Pancreas (tissue), 10 donors: Measurements from ENCODE around the gene FXYD1. TPM values are rescaled to one million over a fixed set of nuclear protein-coding genes. Genes with fewer than 3 reads are reported as not detected.
A peak's percentile ranks its signal among the peaks of the same experiment; 100 is the strongest.

Experiments used
- ATAC-seq, 4 donors: fragments of 200-7000 bp; cut with Tn5 transposase; one replicate each; pipeline versions ENCODE4 v1.8.0 to v1.9.1; 2020; ENCODE audit warnings: mild to moderate bottlenecking in 4 of 4, moderate library complexity in 4 of 4
- DNase-seq, 6 donors: peaks; one replicate each; pipeline ENCODE4 v3.0.0-alpha.2; 2020
- FAIRE-seq: peaks from 2 replicates; lab custom pipeline; 2012; peaks lifted over from hg19 to GRCh38; lab: Jason Lieb, UNC
- H3K27ac ChIP-seq, 4 donors: fragments of 200-600 bp; sonication (generic); 1 replicate in 3 of 4; 2 replicates in 1 of 4; pipeline versions ENCODE4 v1.5.0 to v1.8.0; 2020
- H3K27me3 ChIP-seq, 4 donors: fragments of 200-600 bp; one replicate each; pipeline ENCODE4 v1.8.0; 2021
- H3K36me3 ChIP-seq, 3 donors: fragments of 200-600 bp; sonication (generic) in 1 of 3; one replicate each; pipeline versions ENCODE4 v1.5.0 to v1.8.0; 2020 to 2021
- H3K4me1 ChIP-seq, 3 donors: fragments of 200-600 bp; one replicate each; pipeline ENCODE4 v1.8.0; 2021
- H3K4me3 ChIP-seq, 4 donors: fragments of 200-600 bp; sonication (generic) in 2 of 4; one replicate each; pipeline versions ENCODE4 v1.5.0 to v1.8.0; 2020 to 2021
- H3K9me3 ChIP-seq, 4 donors: fragments of 200-600 bp; one replicate each; pipeline ENCODE4 v1.8.0; 2021
- CTCF ChIP-seq, 4 donors: fragments of 200-600 bp; sonication (generic) in 3 of 4; IDR thresholded peaks; one replicate each; pipeline versions ENCODE4 v1.5.0 to v1.8.0; 2021; ENCODE audit warnings: antibody characterized with exemption in 4 of 4
- WGBS, 2 donors: extraction: QIAGEN DNeasy Blood & Tissue Kit; methylation state at CpG; one replicate each; pipeline ENCODE4 v1.1.7; 2013; 5-methylcytosine and 5-hydroxymethylcytosine counted together
- intact Hi-C, 3 donors: fragments of 100-400 bp; cut with DNase I; formaldehyde crosslinking; loops; one replicate each; pipeline versions ENCODE4 v1.11.1 to v1.14.2; 2022
- polyA plus RNA-seq, 2 donors: library from polyadenylated mRNA; stranded (reverse); fragments of 200-250 nt; gene quantifications; one replicate each; pipeline ENCODE4 v1.2.3, GENCODE V29; 2013
- total RNA-seq, 6 donors: library from RNA; stranded (reverse); fragmentation: NEBNext Ultra II Directional in 4 of 6; extraction: Animal tissue kit (Norgen Biotek cat#: 25700) in 4 of 6; gene quantifications; one replicate each; pipeline versions ENCODE4 v1.2.1 to v1.2.4, GENCODE V29; 2021 to 2023
- donor health status: healthy with polysubstance abuse.
- donor health status: DM: no; HTN: no; CAD: no; lungs with moderate emphysema.
- donor health status: DM: no; HTN: no; CAD: no.
- donor health status: control.
- donor health status: control.
- donor health status: Bipolar disorder and iron deficiency.
- donor health status: DM: yes; HTN: yes; CAD: no.
- donor health status: DM: no; HTN: no; CAD: no.
- donor health status: DM: no; HTN: no; CAD: no.
- donor health status: DM: yes; HTN: yes; CAD: no.

The FXYD1 gene
- total and polyA plus RNA-seq, 8 donors = 2.8 to 16.1 (median 6.0) TPM

- no peak for TF ChIP-seq CTCF (IDR thresholded peaks at IDR 0.05)
- WGBS, 2 donors = 62 to 65% methylated on average over 11 of the region's 11 CpGs
- ATAC-seq = no peak
- no peaks in the 10 kb centered on the region for H3K27me3 ChIP-seq
- no peaks in the 10 kb centered on the region for H3K36me3 ChIP-seq
- H3K4me3 ChIP-seq = no peak overlapping the region
- H3K27ac ChIP-seq = no peak overlapping the region
- intact Hi-C loops = loop anchor here in 2 of 3 donors (5.0 to 10.0 kb wide), 2 partner anchors 67 to 69 kb away; no protein-coding TSS in a partner anchor
- peak in 1 of 6 donors; percentile 47 for DNase-seq
- peaks cover 3 to 10% (median 5%) of the 10 kb centered on the region in 3 donors for H3K4me1 ChIP-seq
- H3K9me3 ChIP-seq = no peaks in the 10 kb centered on the region
- FAIRE-seq = no peak
Observed at GRCh38 chr19:35133826-35134225, 4.8 kb upstream of the FXYD1 start.

GRCh38 chr19:35134601-35135242 lies 3.9 kb upstream of the FXYD1 start, which contains the start of gene LGI4:
Gene LGI4, minus strand, starts transcription at chr19:35135059. Its CDS starts 379 bp downstream, at chr19:35134680.
- peaks cover 3 to 10% (median 5%) of the 10 kb centered on the region in 3 donors for H3K4me1 ChIP-seq
- FAIRE-seq (no peak), DNase-seq (peak in 2 of 6 donors; percentile 17 to 45), ATAC-seq (no peak)
- H3K4me3 ChIP-seq = no peak within 1 kb of the TSS
- no peak within 1 kb of the TSS for H3K27ac ChIP-seq
- H3K9me3 ChIP-seq = no peaks in the 10 kb centered on the region
- 70 to 72% methylated on average over 15 of the region's 15 CpGs for WGBS, 2 donors
- no peak for TF ChIP-seq CTCF (IDR thresholded peaks at IDR 0.05)
- H3K36me3 ChIP-seq = no peaks in the 10 kb centered on the region
- intact Hi-C loops = loop anchor here in 2 of 3 donors (5.0 to 10.0 kb wide), 2 partner anchors 67 to 70 kb away; no protein-coding TSS in a partner anchor
- no peaks in the 10 kb centered on the region for H3K27me3 ChIP-seq

GRCh38 chr19:35135389-35135909 lies 3.2 kb upstream of the FXYD1 start:
- DNase-seq = peak; percentile 67 to 90 (median 80)
- peaks cover 3 to 10% (median 5%) of the 10 kb centered on the region in 3 donors for H3K4me1 ChIP-seq
- no peak for FAIRE-seq
- no peaks in the 10 kb centered on the region for H3K9me3 ChIP-seq
- TF ChIP-seq CTCF (IDR thresholded peaks at IDR 0.05) = peak; percentile 78 to 88 (median 86)
- WGBS, 2 donors = 1% methylated on average over 7 of the region's 7 CpGs
- peak; percentile 71 to 85 (median 80) for ATAC-seq
- intact Hi-C loops = loop anchor here in 1 of 3 donors (10.0 kb wide), 1 partner anchor 71 kb away; no protein-coding TSS in a partner anchor
- H3K36me3 ChIP-seq = no peaks in the 10 kb centered on the region
- no peaks in the 10 kb centered on the region for H3K27me3 ChIP-seq
- H3K27ac ChIP-seq = no peak overlapping the region
- H3K4me3 ChIP-seq = no peak overlapping the region

- no peak for TF ChIP-seq CTCF (IDR thresholded peaks at IDR 0.05)
- WGBS, 2 donors = 72 to 75% methylated on average over 11 of the region's 11 CpGs
- ATAC-seq = no peak
- no peaks in the 10 kb centered on the region for H3K9me3 ChIP-seq
- FAIRE-seq = no peak
- no peak overlapping the region for H3K4me3 ChIP-seq
- H3K27ac ChIP-seq = no peak overlapping the region
- H3K36me3 ChIP-seq = no peaks in the 10 kb centered on the region
- intact Hi-C loops = loop anchor here in 1 of 3 donors (10.0 kb wide), 1 partner anchor 71 kb away; no protein-coding TSS in a partner anchor
- DNase-seq = peak in 2 of 6 donors; percentile 19 to 47
- peaks cover 3 to 10% (median 5%) of the 10 kb centered on the region in 3 donors for H3K4me1 ChIP-seq
- H3K27me3 ChIP-seq = no peaks in the 10 kb centered on the region
Observed at GRCh38 chr19:35136231-35136630, 2.4 kb upstream of the FXYD1 start.
